Ovary (tissue), 9 donors: Measurements from ENCODE around the gene COL5A3. TPM values are rescaled to one million over a fixed set of nuclear protein-coding genes. Genes with fewer than 3 reads are reported as not detected.

ENCODE experiments used
- DNase-seq, 5 donors: peaks; one replicate each; pipeline ENCODE4 v3.0.0-alpha.2; 2019 to 2020
- H3K27ac ChIP-seq, 2 donors: fragments of 200-600 bp; one replicate each; pipeline versions ENCODE4 v1.5.1 to v1.8.0; 2019 to 2022
- H3K27me3 ChIP-seq: fragments of 200-600 bp; one replicate; pipeline ENCODE4 v1.8.0; 2022
- H3K36me3 ChIP-seq: fragments of 200-600 bp; sonication (generic); one replicate; pipeline ENCODE4 v1.5.1; 2019
- H3K4me1 ChIP-seq: one replicate; pipeline ENCODE4 v1.8.1; 2013; ENCODE audit warnings: mild to moderate bottlenecking, moderate library complexity; ENCODE audit not compliant: insufficient read depth
- H3K4me3 ChIP-seq: fragments of 200-600 bp; sonication (generic); one replicate; pipeline ENCODE4 v1.5.1; 2017
- H3K9me3 ChIP-seq, 2 donors: fragments of 200-600 bp in 1 of 2; sonication (generic) in 1 of 2; one replicate each; pipeline versions ENCODE4 v1.5.1 to v1.8.1; 2013 to 2019; ENCODE audit warnings: mild to moderate bottlenecking in 1 of 2, moderate library complexity in 1 of 2
- EP300 ChIP-seq: sonication (generic); formaldehyde crosslinking; IDR thresholded peaks from one replicate; pipeline ENCODE4 v1.6.1; 2017; ENCODE audit warnings: antibody characterized with exemption
- POLR2A ChIP-seq: fragments of 450-650 bp; IDR thresholded peaks from one replicate; pipeline ENCODE4 v1.6.1; 2017; ENCODE audit warnings: antibody characterized with exemption, mild to moderate bottlenecking, moderate library complexity
- WGBS, 3 donors: extraction: QIAGEN DNeasy Blood & Tissue Kit in 1 of 3; methylation state at CpG; one replicate each; pipeline versions ENCODE4 v1.1.5 to v1.1.7; 2013 to 2017; 5-methylcytosine and 5-hydroxymethylcytosine counted together
- intact Hi-C, 4 donors: fragments of 100-400 bp; cut with DNase I; formaldehyde crosslinking; loops; one replicate each; pipeline versions ENCODE4 v1.11.0 to v1.15.1; 2022 to 2023
- polyA plus RNA-seq, 2 donors: library from polyadenylated mRNA; stranded (reverse); fragments of 200-250 nt in 1 of 2; fragments of 350-450 nt in 1 of 2; fragmentation: Illumina TruSeq in 1 of 2; extraction: RNeasy Lipid Tissue Mini Kit (QIAGEN cat#74804) in 1 of 2; gene quantifications; one replicate each; pipeline ENCODE4 v1.2.3, GENCODE V29; 2013 to 2014
- total RNA-seq, 7 donors: library from RNA; depleted of rRNA in 2 of 7; stranded (reverse); fragments of >200 nt in 2 of 7; fragmentation: NEBNext Ultra II Directional in 3 of 7; extraction: Animal tissue kit (Norgen Biotek cat#: 25700) in 3 of 7; gene quantifications; one replicate each; pipeline versions ENCODE4 v1.1.0 to v1.2.4, GENCODE V29; 2016 to 2023
- TF ChIP-seq, protein P1 (sequence below), 3 donors: fragments of 450-650 bp in 2 of 3; fragments of 200-600 bp in 1 of 3; IDR thresholded peaks; one replicate each; pipeline versions ENCODE4 v1.5.1 to v1.8.0; 2016 to 2022; ENCODE audit warnings: antibody characterized with exemption in 3 of 3, mild to moderate bottlenecking in 1 of 3
- donor health status: DM: no; HTN: no; CAD: no; lungs with moderate emphysema.
- donor health status: DM: no; HTN: no; CAD: no.
- donor health status: Bipolar disorder and iron deficiency.
- donor health status: DM: yes; HTN: yes; CAD: no.
- donor health status: DM: no; HTN: no; CAD: no.
- donor health status: DM: yes; HTN: yes; CAD: no.

Gene COL5A3
- total and polyA plus RNA-seq, 9 donors, result 1.5 to 9.0 (median 4.4) TPM

- Histone ChIP-seq H3K36me3 (no peaks in the 10 kb centered on the region), H3K4me1 (no peaks in the 10 kb centered on the region), H3K27ac (no peak overlapping the region), H3K9me3 (no peaks in the 10 kb centered on the region), H3K27me3 (no peaks in the 10 kb centered on the region), H3K4me3 (no peak overlapping the region)
- TF ChIP-seq, protein P1, sequence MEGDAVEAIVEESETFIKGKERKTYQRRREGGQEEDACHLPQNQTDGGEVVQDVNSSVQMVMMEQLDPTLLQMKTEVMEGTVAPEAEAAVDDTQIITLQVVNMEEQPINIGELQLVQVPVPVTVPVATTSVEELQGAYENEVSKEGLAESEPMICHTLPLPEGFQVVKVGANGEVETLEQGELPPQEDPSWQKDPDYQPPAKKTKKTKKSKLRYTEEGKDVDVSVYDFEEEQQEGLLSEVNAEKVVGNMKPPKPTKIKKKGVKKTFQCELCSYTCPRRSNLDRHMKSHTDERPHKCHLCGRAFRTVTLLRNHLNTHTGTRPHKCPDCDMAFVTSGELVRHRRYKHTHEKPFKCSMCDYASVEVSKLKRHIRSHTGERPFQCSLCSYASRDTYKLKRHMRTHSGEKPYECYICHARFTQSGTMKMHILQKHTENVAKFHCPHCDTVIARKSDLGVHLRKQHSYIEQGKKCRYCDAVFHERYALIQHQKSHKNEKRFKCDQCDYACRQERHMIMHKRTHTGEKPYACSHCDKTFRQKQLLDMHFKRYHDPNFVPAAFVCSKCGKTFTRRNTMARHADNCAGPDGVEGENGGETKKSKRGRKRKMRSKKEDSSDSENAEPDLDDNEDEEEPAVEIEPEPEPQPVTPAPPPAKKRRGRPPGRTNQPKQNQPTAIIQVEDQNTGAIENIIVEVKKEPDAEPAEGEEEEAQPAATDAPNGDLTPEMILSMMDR (IDR thresholded peaks at IDR 0.05), result no peak
- TF ChIP-seq EP300 (no peak), POLR2A (no peak)
- WGBS, 3 donors, result 80 to 86% (median 82%) methylated on average over 8 of the region's 8 CpGs
- intact Hi-C loops, result no loop called here
- no peak for DNase-seq
Measured at GRCh38 chr19:9995084-9995483, 15.2 kb downstream of the COL5A3 start.

DNA sequence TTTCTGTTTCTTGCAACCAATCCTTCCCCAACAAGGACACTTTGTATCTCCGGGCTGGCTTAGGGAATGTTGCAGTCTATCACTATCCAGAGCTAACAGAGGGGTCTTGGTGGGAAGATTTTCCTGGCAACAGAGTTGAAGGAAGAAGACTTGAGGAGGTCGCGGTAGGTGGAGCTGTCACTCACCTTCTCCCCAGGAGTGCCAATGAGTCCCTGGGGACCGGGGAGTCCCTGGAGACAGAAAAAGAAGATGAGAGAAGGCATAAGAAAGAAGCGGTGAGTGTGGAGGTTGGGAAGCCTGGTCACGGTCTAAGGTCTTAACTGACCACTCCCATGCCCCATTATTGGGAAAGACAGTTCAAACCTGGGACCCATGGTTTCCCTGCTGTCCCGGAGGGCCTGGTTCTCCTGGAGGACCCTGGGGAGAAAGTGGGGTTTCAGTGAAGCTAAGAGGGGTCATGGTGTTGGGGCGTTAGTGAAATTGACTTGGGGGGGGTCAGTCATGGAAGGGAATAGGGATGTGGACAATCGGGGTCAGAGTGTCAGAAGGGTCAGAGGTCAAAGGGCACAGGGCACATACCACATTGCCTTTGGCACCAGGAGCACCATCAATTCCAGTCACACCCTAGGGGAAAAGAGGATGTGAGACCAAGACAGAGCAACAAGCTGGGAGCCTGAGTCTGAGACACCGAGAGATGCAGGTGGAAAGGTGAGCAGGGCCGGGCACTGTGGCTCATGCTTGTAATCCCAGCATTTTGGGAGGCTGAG lies 18.7 kb downstream of the COL5A3 start:
- WGBS, 3 donors, result 76 to 85% (median 84%) methylated on average over 11 of the region's 11 CpGs
- no peaks in the 10 kb centered on the region for H3K9me3 ChIP-seq
- no peak overlapping the region for H3K27ac ChIP-seq
- H3K27me3 ChIP-seq, result no peaks in the 10 kb centered on the region
- no peak for DNase-seq
- peaks cover 4% of the 10 kb centered on the region for H3K4me1 ChIP-seq
- H3K36me3 ChIP-seq, result no peaks in the 10 kb centered on the region
- intact Hi-C loops, result no loop called here
- no peak overlapping the region for H3K4me3 ChIP-seq
- no peak for TF ChIP-seq EP300
- TF ChIP-seq, protein P1 (IDR thresholded peaks at IDR 0.05), result no peak
- no peak for TF ChIP-seq POLR2A

- Histone ChIP-seq H3K4me3 (no peak overlapping the region), H3K27me3 (no peaks in the 10 kb centered on the region), H3K27ac (no peak overlapping the region), H3K9me3 (no peaks in the 10 kb centered on the region), H3K4me1 (peaks cover 7% of the 10 kb centered on the region), H3K36me3 (no peaks in the 10 kb centered on the region)
- no peak for DNase-seq
- intact Hi-C loops, result loop anchor here in 1 of 4 donors (5.0 kb wide), 1 partner anchor 52 kb away; the partner anchor contains the start of gene OLFM2
- 90 to 95% (median 91%) methylated on average over 3 of the region's 3 CpGs for WGBS, 3 donors
- TF ChIP-seq, protein P1 (IDR thresholded peaks at IDR 0.05), result no peak
- no peak for TF ChIP-seq POLR2A
- no peak for TF ChIP-seq EP300
Measured at GRCh38 chr19:9989504-9989903, 20.8 kb downstream of the COL5A3 start.

GRCh38 chr19:9986787-9987281 lies 23.5 kb downstream of the COL5A3 start:
- peak; percentile 42 to 56 (median 49) for DNase-seq
- H3K36me3 ChIP-seq, result no peaks in the 10 kb centered on the region
- 5 to 13% (median 11%) methylated on average over 8 of the region's 8 CpGs for WGBS, 3 donors

More at GRCh38 chr19:9986787-9987281, 23.5 kb downstream of the COL5A3 start:
- no peaks in the 10 kb centered on the region for H3K9me3 ChIP-seq
- no peak for TF ChIP-seq EP300
- no peak overlapping the region for H3K4me3 ChIP-seq
- H3K4me1 ChIP-seq, result peaks cover 7% of the 10 kb centered on the region
- H3K27me3 ChIP-seq, result no peaks in the 10 kb centered on the region
- no peak overlapping the region for H3K27ac ChIP-seq
- intact Hi-C loops, result loop anchor here in 1 of 4 donors (5.0 kb wide), 1 partner anchor 50 kb away; the partner anchor contains the start of gene OLFM2
